ENCODE results near the gene BORCS5.
"Not testable (repeated sequence)": the region's sequence is repeated elsewhere in the genome, so short reads cannot be mapped to it uniquely, and the experiment has no call there.

DNA sequence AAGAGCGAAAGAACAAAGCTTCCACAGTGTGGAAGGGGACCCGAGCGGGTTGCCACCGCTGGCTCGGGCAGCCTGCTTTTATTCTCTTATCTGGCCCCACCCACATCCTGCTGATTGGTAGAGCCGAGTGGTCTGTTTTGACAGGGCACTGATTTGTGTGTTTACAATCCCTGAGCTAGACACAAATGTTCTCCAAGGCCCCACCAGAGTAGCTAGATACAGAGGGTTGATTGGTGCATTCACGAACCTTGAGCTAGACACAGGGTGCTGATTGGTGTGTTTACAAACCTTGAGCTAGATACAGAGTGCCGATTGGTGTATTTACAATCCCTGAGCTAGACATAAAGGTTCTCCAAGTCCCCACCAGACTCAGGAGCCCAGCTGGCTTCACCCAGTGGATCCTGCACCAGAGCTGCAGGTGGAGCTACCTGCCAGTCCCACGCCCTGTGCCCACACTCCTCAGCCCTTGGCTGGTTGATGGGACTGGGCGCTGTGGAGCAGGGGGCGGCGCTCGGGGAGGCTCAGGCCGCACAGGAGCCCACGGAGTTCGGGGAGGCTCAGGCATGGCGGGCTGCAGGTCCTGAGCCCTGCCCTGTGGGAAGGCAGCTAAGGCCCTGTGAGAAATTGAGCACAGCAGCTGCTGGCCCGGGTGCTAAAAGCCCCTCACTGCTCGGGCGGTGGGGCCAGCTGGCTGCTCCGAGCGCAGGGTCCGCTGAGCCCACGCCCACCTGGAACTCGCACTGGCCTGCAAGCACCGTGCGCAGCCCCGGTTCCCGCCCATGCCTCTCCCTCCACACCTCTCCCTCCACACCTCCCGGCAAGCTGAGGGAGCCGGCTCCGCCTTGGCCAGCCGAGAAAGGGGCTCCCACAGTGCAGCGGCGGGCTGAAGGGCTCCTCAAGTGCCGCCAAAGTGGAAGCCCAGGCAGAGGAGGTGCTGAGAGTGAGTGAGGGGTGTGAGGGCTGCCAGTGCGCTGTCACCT lies 115.4 kb downstream of the BORCS5 start:
- TF ChIP-seq POLR2A (IDR thresholded peaks at IDR 0.05; ENCODE audit: low read length); GATA1 (IDR thresholded peaks at IDR 0.05; ENCODE audit: low read depth, low read length): not testable (repeated sequence)
